Prostate gland (tissue), 2 donors: ENCODE measurements around the gene CDIPT.

Source experiments
- CTCF ChIP-seq, 4 experiments: fragments of 200-600 bp in 2 of 4; fragments of 450-650 bp in 2 of 4; sonication (generic) in 2 of 4; IDR thresholded peaks; 1 replicate in 3 of 4; 2 replicates in 1 of 4; pipeline ENCODE4 v1.5.1; 2016 to 2019; ENCODE audit warnings: antibody characterized with exemption in 4 of 4, mild to moderate bottlenecking in 2 of 4, moderate library complexity in 2 of 4
- POLR2A ChIP-seq: fragments of 450-650 bp; IDR thresholded peaks from one replicate; pipeline ENCODE4 v1.6.1; 2016; ENCODE audit warnings: antibody characterized with exemption, mild to moderate bottlenecking
- POLR2AphosphoS5 ChIP-seq: sonication (generic); formaldehyde crosslinking; IDR thresholded peaks from one replicate; pipeline ENCODE4 v1.6.1; 2017; ENCODE audit warnings: antibody characterized with exemption

- no peak for TF ChIP-seq CTCF (IDR thresholded peaks at IDR 0.05)
- TF ChIP-seq POLR2A = no peak
- no peak for TF ChIP-seq POLR2AphosphoS5
Measured at GRCh38 chr16:29907973-29908372, 44.9 kb upstream of the CDIPT start.
